Muscle of leg (tissue), 11 donors: ENCODE results near the gene G6PC2. TPM values are rescaled to one million over a fixed set of nuclear protein-coding genes. Genes with fewer than 3 reads are reported as not detected.
A peak's percentile ranks its signal among the peaks of the same experiment; 100 is the strongest.
"Not testable (repeated sequence)": the region's sequence is repeated elsewhere in the genome, so short reads cannot be mapped to it uniquely, and the experiment has no call there.

Source experiments
- DNase-seq: peaks from one replicate; pipeline ENCODE4 v3.0.0; 2013
- H3K27ac ChIP-seq: one replicate; pipeline ENCODE4 v1.5.1; 2013; ENCODE audit warnings: mild to moderate bottlenecking, low read length, control low read depth
- H3K27me3 ChIP-seq: one replicate; pipeline ENCODE4 v1.6.1; 2013; ENCODE audit warnings: low read length; ENCODE audit not compliant: control insufficient read depth, insufficient read depth
- H3K36me3 ChIP-seq: one replicate; pipeline ENCODE4 v1.6.1; 2013; ENCODE audit warnings: low read length; ENCODE audit not compliant: control insufficient read depth, insufficient read depth
- H3K4me1 ChIP-seq: one replicate; pipeline ENCODE4 v1.6.1; 2013; ENCODE audit warnings: low read length; ENCODE audit not compliant: control insufficient read depth, insufficient read depth
- H3K4me3 ChIP-seq: one replicate; pipeline ENCODE4 v1.5.1; 2013; ENCODE audit warnings: low read length, control low read depth
- H3K9me3 ChIP-seq: replicated peaks from 2 replicates; pipeline ENCODE4 v1.6.1; 2013; ENCODE audit warnings: low read depth, low read length; ENCODE audit not compliant: control insufficient read depth
- WGBS: methylation state at CpG from one replicate; pipeline ENCODE4 v1.1.5; 2013; ENCODE audit warnings: missing lambda C conversion rate; ENCODE audit not compliant: insufficient coverage; 5-methylcytosine and 5-hydroxymethylcytosine counted together
- polyA plus RNA-seq, 8 donors: library from polyadenylated mRNA; unstranded; fragments of 120-200 nt; gene quantifications; one replicate each; pipeline versions ENCODE4 v1.2.1 to v1.2.3, GENCODE V29; 2013; ENCODE audit warnings: inconsistent platforms in 1 of 8, low replicate concordance in 1 of 8; ENCODE audit not compliant: insufficient read length in 8 of 8, insufficient read depth in 1 of 8
- total RNA-seq: library from RNA; stranded (reverse); fragments of 120-200 nt; gene quantifications from one replicate; pipeline ENCODE4 v1.2.4, GENCODE V29; 2013

The G6PC2 gene
- total and polyA plus RNA-seq, 9 donors = 0.04 TPM; not detected in 8

DNA sequence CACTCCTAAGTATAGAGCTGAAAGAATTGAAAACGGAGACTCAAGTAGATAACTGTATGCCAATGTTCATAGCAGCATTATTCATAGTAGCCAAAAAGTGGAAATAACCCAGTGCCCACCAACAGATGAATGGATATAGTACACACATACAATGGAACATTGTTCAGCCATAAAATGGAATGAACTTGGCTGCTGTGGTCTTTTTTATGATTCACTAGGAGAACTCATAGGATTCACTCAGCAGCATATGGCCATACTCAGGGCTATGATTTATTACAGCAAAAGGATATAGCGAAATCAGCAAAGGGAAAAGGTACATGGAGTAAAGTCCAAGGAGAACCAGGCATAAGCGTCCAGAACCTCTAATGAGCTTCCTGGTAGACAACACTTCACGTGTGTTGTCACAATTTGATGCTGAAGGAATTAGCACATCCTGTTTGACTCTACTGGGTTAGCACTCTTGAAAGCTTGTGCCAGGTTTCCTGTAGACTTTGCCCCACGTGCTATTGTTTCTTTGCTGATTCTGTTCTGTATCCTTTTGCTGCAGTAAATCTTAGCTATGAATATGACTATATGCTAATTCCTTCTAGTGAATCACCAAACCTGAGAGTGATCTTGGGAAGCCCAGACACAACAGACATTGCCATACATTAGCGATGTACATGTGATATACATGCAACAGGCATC is 26.6 kb upstream of the G6PC2 start:
- 88% methylated on average over 3 of the region's 6 CpGs for WGBS
- DNase-seq = no peak
- H3K9me3 ChIP-seq = no peaks in the 10 kb centered on the region
- H3K27me3 ChIP-seq = no peaks in the 10 kb centered on the region
- H3K27ac ChIP-seq = no peak overlapping the region
- H3K36me3 ChIP-seq = no peaks in the 10 kb centered on the region
- H3K4me1 ChIP-seq = no peaks in the 10 kb centered on the region
- no peak overlapping the region for H3K4me3 ChIP-seq

DNA sequence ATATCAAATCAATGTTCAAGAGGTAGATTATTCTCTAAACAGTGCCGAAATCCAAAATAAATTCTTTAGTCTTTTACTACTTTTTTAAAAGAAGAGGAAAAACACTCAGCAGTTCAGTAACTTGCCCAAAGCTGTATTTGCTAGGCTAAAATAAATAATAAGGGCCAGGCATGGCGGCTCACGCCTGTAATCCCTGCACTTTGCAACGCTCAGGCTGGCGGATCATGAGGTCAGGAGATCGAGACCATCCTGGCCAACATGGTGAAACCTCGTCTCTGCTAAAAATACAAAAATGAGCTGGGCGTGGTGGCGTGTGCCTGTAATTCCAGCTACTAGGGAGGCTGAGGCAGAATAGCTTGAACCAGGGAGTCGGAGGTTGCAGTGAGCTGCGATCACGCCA is 18.9 kb upstream of the G6PC2 start:
- H3K9me3 ChIP-seq, H3K36me3 ChIP-seq, H3K4me1 ChIP-seq, H3K4me3 ChIP-seq, H3K27ac ChIP-seq, H3K27me3 ChIP-seq, DNase-seq: not testable (repeated sequence)
- 98% methylated on average over 7 of the region's 12 CpGs for WGBS

DNA sequence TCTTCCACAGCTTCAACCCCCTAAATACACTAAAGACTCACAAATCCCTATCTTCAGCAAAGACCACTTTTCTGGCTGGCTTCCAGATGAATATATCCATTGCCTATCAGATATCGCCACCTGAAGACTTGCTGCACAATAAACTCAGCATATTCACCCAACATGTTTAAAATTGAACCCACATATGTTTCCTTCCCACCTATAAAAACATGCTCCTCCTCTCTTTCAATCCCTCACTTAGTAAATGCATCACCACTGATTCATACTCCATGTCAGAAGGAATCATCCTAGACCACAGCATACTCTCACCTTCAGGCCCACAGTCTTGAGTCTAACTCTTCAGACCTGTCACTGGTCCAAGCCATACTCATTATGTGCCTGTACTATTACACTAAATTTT is 16.1 kb upstream of the G6PC2 start:
- H3K27me3 ChIP-seq = no peaks in the 10 kb centered on the region
- H3K36me3 ChIP-seq = no peaks in the 10 kb centered on the region
- no peaks in the 10 kb centered on the region for H3K9me3 ChIP-seq
- H3K4me3 ChIP-seq = no peak overlapping the region
- WGBS = 100% methylated on average over 1 of the region's 1 CpG
- no peak overlapping the region for H3K27ac ChIP-seq
- peak; percentile 3 for DNase-seq
- H3K4me1 ChIP-seq = peaks cover 5% of the 10 kb centered on the region

DNA sequence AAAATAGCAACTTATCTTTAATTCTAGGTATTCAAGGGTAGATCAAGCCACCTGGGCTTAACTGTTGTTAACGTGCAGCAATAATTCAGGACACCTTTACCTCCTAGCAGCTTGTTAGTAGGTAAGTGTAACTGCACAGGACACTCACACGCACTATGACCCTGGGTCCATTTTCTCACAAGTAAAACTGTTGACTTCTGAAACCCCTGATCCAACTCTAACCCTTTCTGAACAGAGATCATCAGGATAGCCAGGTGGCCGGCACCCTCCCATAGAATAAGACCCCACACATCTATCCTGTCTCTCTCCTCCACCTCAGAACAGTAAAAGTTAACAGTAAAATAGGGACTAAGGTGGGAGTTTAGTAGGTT is 11.5 kb upstream of the G6PC2 start:
- no peaks in the 10 kb centered on the region for H3K9me3 ChIP-seq
- no peaks in the 10 kb centered on the region for H3K27me3 ChIP-seq
- no peak overlapping the region for H3K27ac ChIP-seq
- no peaks in the 10 kb centered on the region for H3K36me3 ChIP-seq
- peak overlapping the region; percentile 59 for H3K4me3 ChIP-seq
- WGBS = no CpG with 5 or more reads among the region's 3 CpGs
- no peak for DNase-seq
- peaks cover 7% of the 10 kb centered on the region for H3K4me1 ChIP-seq

DNA sequence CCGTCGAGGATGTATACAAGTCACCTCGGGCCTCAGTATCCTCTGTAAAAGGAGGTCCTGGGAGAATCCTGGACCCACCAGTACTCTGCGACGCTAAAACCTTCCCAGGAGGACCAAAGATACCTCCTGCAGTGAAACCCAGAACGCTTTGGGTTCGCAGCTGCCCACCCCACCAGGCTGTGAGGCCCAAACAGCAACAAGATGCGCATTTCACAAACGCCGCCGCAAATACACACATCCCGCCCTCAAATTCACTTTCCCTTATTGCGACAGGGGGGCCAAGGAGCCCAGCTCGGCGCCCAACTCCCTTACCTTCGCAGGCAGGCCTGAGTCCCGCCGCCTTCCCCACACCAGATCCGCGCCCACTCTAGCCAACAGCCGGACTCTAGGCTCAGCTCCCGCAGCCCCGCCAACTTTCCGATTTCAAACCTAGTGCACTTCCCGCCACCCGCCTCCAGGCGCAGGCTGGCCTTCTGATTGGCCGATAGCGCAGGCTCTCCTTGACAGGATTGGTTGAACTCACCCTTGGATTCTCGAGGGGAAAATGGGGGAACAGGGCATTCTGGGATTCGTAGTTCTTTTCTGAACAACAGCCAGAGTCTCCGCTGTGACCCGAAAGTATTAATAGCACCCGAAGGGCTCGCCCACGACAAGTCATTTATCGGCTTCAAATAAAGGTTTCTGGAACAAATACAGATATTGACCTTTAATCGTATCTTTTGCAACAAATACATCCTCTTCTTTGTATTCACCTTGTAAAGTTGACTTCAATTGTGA is 10.9 kb upstream of the G6PC2 start, which contains the start of gene SPC25:
Gene SPC25 (minus strand): TSS at position 425 of the 777 bp plus-strand sequence. CDS start 911 bp downstream, outside the sequence.
- peak within 1 kb of the TSS; percentile 59 for H3K4me3 ChIP-seq
- no peak within 1 kb of the TSS for H3K27ac ChIP-seq
- peak; percentile 97 for DNase-seq
- H3K4me1 ChIP-seq = peaks cover 7% of the 10 kb centered on the region
- H3K27me3 ChIP-seq = no peaks in the 10 kb centered on the region
- H3K36me3 ChIP-seq = no peaks in the 10 kb centered on the region
- H3K9me3 ChIP-seq = no peaks in the 10 kb centered on the region
- WGBS = 0% methylated on average over 28 of the region's 38 CpGs

DNA sequence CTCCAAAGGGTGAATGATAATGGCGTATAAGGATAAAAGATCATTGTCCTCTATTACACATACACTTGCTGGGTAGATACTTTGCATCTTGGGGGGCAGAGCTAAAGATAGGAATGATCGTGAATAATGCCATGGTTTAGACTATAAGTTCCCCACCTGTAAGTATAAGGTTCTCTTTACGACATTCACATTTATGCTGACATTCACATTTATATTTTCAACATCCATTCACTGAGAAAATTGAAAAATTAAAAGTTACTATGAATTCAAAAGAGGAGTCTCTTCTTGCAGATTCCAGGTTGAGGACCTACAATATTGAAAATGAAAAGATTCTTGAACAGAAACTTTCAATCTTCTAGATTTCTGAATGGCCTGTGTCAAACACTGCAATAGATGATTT is 8.8 kb upstream of the G6PC2 start:
- DNase-seq = no peak
- Histone ChIP-seq H3K36me3 (no peaks in the 10 kb centered on the region), H3K4me3 (no peak overlapping the region), H3K27me3 (no peaks in the 10 kb centered on the region), H3K27ac (no peak overlapping the region), H3K9me3 (no peaks in the 10 kb centered on the region), H3K4me1 (peaks cover 7% of the 10 kb centered on the region)
- no CpG with 5 or more reads among the region's 3 CpGs for WGBS

DNA sequence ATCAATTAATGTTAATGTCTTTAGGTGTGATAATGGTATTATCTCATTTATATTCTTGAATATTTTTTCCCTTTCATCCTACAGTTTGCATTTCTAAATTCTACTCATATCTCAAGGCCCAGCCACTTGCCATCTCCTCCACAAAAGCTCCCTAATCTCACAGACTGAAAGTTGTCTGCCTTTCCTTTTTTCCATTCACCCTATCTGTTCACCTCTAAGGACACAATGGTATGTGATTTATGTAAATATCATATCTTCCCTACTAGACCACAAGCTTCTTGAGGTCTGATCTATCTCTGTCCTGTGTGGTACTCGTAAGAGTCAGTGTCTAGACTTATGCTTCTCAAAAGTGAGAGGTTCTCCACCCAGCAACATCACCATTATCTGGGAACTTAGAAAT is 7.0 kb upstream of the G6PC2 start:
- H3K27ac ChIP-seq = no peak overlapping the region
- DNase-seq = no peak
- peaks cover 7% of the 10 kb centered on the region for H3K4me1 ChIP-seq
- no CpG with 5 or more reads among the region's 1 CpG for WGBS
- H3K9me3 ChIP-seq = no peaks in the 10 kb centered on the region
- H3K27me3 ChIP-seq = no peaks in the 10 kb centered on the region
- no peaks in the 10 kb centered on the region for H3K36me3 ChIP-seq
- no peak overlapping the region for H3K4me3 ChIP-seq

DNA sequence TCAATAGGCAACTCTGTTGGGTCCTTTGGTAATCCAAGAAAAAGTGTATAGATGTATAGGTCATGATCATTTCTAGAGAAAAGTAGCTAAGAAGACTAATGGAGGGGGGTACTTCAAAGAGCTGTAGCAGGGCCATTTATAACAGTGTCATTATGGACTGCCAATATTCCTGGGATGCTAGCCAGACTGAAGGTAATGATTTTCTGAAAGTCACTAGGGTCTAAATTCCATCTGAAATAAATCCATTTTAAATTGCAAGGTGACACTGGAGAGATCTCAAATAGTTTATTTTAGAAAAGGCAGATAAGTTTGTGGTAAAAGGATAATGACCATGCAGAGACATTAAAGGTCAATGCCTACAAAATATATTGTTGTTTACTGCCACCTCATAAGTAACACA is 6.4 kb upstream of the G6PC2 start:
- Histone ChIP-seq H3K27me3 (no peaks in the 10 kb centered on the region), H3K4me3 (no peak overlapping the region), H3K27ac (no peak overlapping the region), H3K9me3 (no peaks in the 10 kb centered on the region), H3K36me3 (no peaks in the 10 kb centered on the region), H3K4me1 (peaks cover 4% of the 10 kb centered on the region)
- no peak for DNase-seq

DNA sequence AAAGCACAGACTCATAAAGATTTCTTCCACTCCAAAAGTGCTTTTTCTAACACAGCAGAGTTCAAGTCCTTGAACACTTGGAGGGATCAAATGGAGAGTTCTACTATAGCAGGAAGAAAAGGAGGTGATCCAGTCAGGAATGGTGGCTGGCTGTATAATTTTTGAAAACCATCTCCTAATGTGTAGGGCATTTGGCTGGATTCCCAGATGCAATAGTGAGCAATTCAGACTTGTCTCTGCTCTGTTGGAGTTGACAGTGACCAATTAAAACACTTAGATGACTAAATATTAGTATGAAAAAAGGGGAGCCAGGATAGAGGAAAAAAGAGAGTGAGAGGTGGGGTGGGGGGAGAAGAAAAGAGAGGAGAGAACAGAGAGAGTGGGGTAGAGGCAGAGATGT is 5.3 kb upstream of the G6PC2 start:
- Histone ChIP-seq H3K27ac (no peak overlapping the region), H3K27me3 (no peaks in the 10 kb centered on the region), H3K9me3 (no peaks in the 10 kb centered on the region), H3K36me3 (no peaks in the 10 kb centered on the region), H3K4me3 (no peak overlapping the region), H3K4me1 (no peaks in the 10 kb centered on the region)
- no peak for DNase-seq

DNA sequence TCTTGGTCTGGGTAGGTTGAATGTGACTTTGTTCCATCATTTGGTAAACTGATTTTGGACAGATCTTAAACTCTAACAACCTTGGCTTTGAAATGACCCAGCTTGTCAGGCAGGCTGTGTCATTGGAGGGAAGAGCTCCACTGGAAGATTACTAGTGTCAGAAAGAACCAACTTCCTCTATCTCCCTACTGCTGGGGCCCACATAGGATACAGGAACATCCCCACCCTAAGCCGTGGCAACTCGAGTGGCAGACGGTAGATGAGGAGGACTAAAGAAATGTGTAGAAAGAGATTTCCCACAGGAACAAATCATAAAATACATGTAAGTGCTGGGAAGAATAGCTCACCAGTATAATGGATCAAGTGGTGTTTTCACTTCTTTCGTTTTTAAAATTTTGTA is 4.3 kb upstream of the G6PC2 start:
- H3K4me1 ChIP-seq = no peaks in the 10 kb centered on the region
- no peaks in the 10 kb centered on the region for H3K27me3 ChIP-seq
- no peaks in the 10 kb centered on the region for H3K36me3 ChIP-seq
- no peak overlapping the region for H3K4me3 ChIP-seq
- no peak overlapping the region for H3K27ac ChIP-seq
- H3K9me3 ChIP-seq = no peaks in the 10 kb centered on the region
- no peak for DNase-seq
- no CpG with 5 or more reads among the region's 4 CpGs for WGBS
